Measurements from ENCODE around the gene HLA-DPB1. TPM values are rescaled to one million over a fixed set of nuclear protein-coding genes. Genes with fewer than 3 reads are reported as not detected.
"Not testable (repeated sequence)": the region's sequence is repeated elsewhere in the genome, so short reads cannot be mapped to it uniquely, and the experiment has no call there.

Gene HLA-DPB1
- total and polyA plus RNA-seq, 7 experiments from 2014 or later, result 13.7 to 308 (median 43.3) TPM

DNA sequence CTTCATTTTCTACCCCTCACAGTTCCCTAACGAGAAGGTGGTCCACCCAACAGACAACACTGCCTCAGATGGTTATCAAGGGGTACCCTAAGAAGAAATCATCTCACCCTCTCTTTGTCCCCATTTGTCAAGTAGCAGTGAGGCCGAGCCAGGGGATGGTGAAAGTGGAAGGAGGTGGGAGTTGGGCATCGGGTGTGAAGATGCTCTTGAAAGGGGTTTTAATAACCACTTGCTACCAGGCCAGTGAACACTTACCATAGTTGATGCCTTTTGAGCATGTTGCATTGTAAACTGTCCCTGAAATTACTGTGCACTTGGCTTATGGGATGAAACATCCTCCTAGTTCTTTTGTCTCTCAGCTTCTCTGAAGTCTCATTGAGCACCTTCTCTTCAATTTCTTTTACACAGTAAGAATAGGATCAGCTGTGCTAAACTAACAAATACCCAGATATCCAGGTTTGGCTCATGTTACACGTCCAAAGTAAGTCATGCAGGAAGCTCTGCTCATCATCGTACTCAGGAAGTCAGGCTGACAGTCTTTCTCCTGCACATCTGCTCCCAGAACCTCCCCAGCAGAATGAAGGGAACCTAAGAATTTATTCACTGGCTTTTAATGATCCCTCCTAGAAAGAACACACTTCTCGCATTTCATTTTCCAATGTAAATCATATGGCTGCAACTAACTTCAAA, 13.3 kb downstream of the HLA-DPB1 start:
- H3K9me3 Mint-ChIP-seq, result no peaks in the 10 kb centered on the region
- H3K27ac ChIP-seq (ENCODE audit: low read depth, low read length), result no peak overlapping the region
- H3K4me1 ChIP-seq (ENCODE audit: control insufficient read depth in 2 of 2, insufficient read depth in 2 of 2, low read length in 2 of 2), result no peaks in the 10 kb centered on the region
- H3K27ac Mint-ChIP-seq, result peak overlapping the region in 1 of 9 donors; percentile 54
- intact Hi-C loops (cut with micrococcal nuclease), result no loop called here
- peaks cover 0 to 4% (median 0%) of the 10 kb centered on the region in 5 donors for H3K36me3 Mint-ChIP-seq
- DNase-seq, result no peak
- H3K4me3 ChIP-seq (ENCODE audit: low read length), result no peak overlapping the region
- POLR2A ChIA-PET, result interaction anchor here (1.2 kb wide), 1 partner anchor 53 kb away, joined by 3 read pairs; no protein-coding TSS in a partner anchor
- H3K4me3 Mint-ChIP-seq, result no peak overlapping the region
- peaks cover 0 to 6% (median 0%) of the 10 kb centered on the region in 7 donors for H3K4me1 Mint-ChIP-seq
- H3K36me3 ChIP-seq (ENCODE audit: control insufficient read depth in 2 of 3, insufficient read depth in 3 of 3, low read length in 3 of 3), result peaks cover 0 to 7% (median 0%) of the 10 kb centered on the region in 3 experiments
- ATAC-seq, result no peak
- no peaks in the 10 kb centered on the region for H3K27me3 ChIP-seq (ENCODE audit: control insufficient read depth in 2 of 2, insufficient read depth in 2 of 2, low read length in 2 of 2)
- H3K27me3 Mint-ChIP-seq, result peaks cover 0 to 25% (median 0%) of the 10 kb centered on the region in 5 donors
- CTCF ChIA-PET, result no interaction called here
- H3K9me3 ChIP-seq (ENCODE audit: control insufficient read depth in 2 of 3, low read length in 3 of 3), result no peaks in the 10 kb centered on the region

DNA sequence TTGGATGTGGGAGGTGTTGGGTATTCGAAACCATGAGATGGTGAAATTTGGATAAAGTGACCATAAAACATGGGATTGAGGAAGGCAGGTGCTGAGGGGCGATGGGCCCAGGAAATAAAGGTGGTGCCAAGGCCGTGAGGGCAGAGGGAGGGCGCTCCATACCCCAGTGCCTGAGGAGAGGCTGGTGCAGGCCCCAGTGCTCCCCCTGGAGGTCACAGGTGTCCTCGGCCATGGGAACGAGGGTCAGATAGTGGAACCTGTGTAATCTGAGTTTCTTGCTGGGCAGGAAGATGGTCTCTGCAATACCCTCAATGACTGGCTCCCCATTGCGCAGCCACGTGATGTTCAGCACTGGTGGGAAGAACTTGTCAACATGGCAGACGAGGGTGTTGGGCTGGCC, 16.2 kb downstream of the HLA-DPB1 start:
- Mint-ChIP-seq H3K27me3 (peaks cover 12 to 32% (median 18%) of the 10 kb centered on the region in 5 donors), H3K4me3 (no peak overlapping the region), H3K27ac (no peak overlapping the region), H3K9me3 (peaks cover 0 to 12% (median 0%) of the 10 kb centered on the region in 11 donors), H3K36me3 (peaks cover 0 to 6% (median 0%) of the 10 kb centered on the region in 5 donors), H3K4me1 (peaks cover 0 to 5% (median 0%) of the 10 kb centered on the region in 7 donors)
- Histone ChIP-seq H3K9me3 (ENCODE audit: control insufficient read depth in 2 of 3, low read length in 3 of 3) (no peaks in the 10 kb centered on the region), H3K27me3 (ENCODE audit: control insufficient read depth in 2 of 2, insufficient read depth in 2 of 2, low read length in 2 of 2) (no peaks in the 10 kb centered on the region), H3K27ac (ENCODE audit: low read depth, low read length) (no peak overlapping the region), H3K4me3 (ENCODE audit: low read length) (no peak overlapping the region), H3K4me1 (ENCODE audit: control insufficient read depth in 2 of 2, insufficient read depth in 2 of 2, low read length in 2 of 2) (no peaks in the 10 kb centered on the region), H3K36me3 (ENCODE audit: control insufficient read depth in 2 of 3, insufficient read depth in 3 of 3, low read length in 3 of 3) (peaks cover 0 to 7% (median 0%) of the 10 kb centered on the region in 3 experiments)
- DNase-seq (peak in 8 of 9 donors; percentile 13 to 55 (median 41)), ATAC-seq (peak; percentile 91)
- intact Hi-C loops (cut with micrococcal nuclease), result loop anchor here (1.0 to 2.0 kb wide), 2 partner anchors 77 to 78 kb away; no protein-coding TSS in a partner anchor
- POLR2A ChIA-PET, result no interaction called here
- CTCF ChIA-PET, result no interaction called here

DNA sequence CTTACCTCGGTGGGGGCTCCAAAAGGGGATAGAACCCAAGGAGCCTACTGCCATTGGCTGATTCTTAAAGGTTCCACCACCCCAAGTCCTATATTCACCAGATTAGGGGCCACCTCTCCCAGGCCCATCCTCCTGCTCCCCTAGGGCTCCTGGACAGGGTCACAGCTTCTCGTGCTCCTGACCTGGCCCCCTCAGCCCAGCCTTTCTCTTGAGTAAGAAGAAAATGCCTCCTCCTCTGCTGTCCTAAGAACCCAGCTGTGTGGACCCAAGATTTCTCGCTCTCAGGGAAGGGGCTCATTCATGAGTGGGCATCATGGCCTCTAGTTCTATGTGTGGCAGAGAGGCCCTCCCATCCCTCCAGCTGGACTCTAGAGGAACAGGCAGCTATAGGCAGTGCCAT, 16.6 kb downstream of the HLA-DPB1 start:
- H3K9me3 ChIP-seq (ENCODE audit: control insufficient read depth in 2 of 3, low read length in 3 of 3), result peaks cover 0 to 3% (median 0%) of the 10 kb centered on the region in 3 experiments
- H3K27me3 ChIP-seq (ENCODE audit: control insufficient read depth in 2 of 2, insufficient read depth in 2 of 2, low read length in 2 of 2), result peaks cover 0 to 3% of the 10 kb centered on the region in 2 donors
- H3K27ac ChIP-seq (ENCODE audit: low read depth, low read length), result no peak overlapping the region
- no peak overlapping the region for H3K4me3 Mint-ChIP-seq
- peaks cover 0 to 7% (median 0%) of the 10 kb centered on the region in 3 experiments for H3K36me3 ChIP-seq (ENCODE audit: control insufficient read depth in 2 of 3, insufficient read depth in 3 of 3, low read length in 3 of 3)
- POLR2A ChIA-PET, result no interaction called here
- intact Hi-C loops (cut with micrococcal nuclease), result loop anchor here (1.0 to 2.0 kb wide), 2 partner anchors 78 kb away; no protein-coding TSS in a partner anchor
- no peaks in the 10 kb centered on the region for H3K4me1 ChIP-seq (ENCODE audit: control insufficient read depth in 2 of 2, insufficient read depth in 2 of 2, low read length in 2 of 2)
- ATAC-seq, result no peak
- peaks cover 0 to 17% (median 1%) of the 10 kb centered on the region in 11 donors for H3K9me3 Mint-ChIP-seq
- H3K27ac Mint-ChIP-seq, result no peak overlapping the region
- no peak overlapping the region for H3K4me3 ChIP-seq (ENCODE audit: low read length)
- CTCF ChIA-PET, result interaction anchor here (0.6 kb wide), 1 partner anchor 98 kb away, joined by 3 read pairs; no protein-coding TSS in a partner anchor
- DNase-seq, result no peak
- H3K27me3 Mint-ChIP-seq, result peaks cover 13 to 33% (median 21%) of the 10 kb centered on the region in 5 donors
- H3K36me3 Mint-ChIP-seq, result peaks cover 0 to 8% (median 2%) of the 10 kb centered on the region in 5 donors
- H3K4me1 Mint-ChIP-seq, result peaks cover 0 to 5% (median 0%) of the 10 kb centered on the region in 7 donors

DNA sequence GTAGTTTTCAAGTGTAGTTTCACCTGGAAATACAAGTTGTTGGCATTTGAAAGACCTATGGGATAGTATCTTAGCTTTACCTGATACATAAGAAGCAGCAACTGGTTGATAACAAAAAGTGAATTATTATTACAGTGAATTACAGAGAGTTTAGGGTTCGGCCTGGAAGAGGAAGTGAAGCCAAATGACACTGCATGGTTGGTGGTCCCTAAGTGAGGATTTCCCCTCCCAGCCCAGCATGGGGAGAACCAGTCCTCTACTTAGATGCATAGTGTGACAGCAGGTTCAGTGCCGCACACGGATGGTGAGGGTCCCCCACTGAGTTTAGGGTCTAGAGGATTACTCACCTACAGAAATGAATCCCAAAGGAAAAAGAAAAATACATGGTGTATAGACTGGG, 18.1 kb downstream of the HLA-DPB1 start:
- Histone ChIP-seq H3K4me1 (ENCODE audit: control insufficient read depth in 2 of 2, insufficient read depth in 2 of 2, low read length in 2 of 2) (no peaks in the 10 kb centered on the region), H3K9me3 (ENCODE audit: control insufficient read depth in 2 of 3, low read length in 3 of 3) (peaks cover 0 to 4% (median 0%) of the 10 kb centered on the region in 3 experiments), H3K36me3 (ENCODE audit: control insufficient read depth in 2 of 3, insufficient read depth in 3 of 3, low read length in 3 of 3) (no peaks in the 10 kb centered on the region), H3K4me3 (ENCODE audit: low read length) (no peak overlapping the region), H3K27ac (ENCODE audit: low read depth, low read length) (no peak overlapping the region), H3K27me3 (ENCODE audit: control insufficient read depth in 2 of 2, insufficient read depth in 2 of 2, low read length in 2 of 2) (peaks cover 0 to 4% of the 10 kb centered on the region in 2 donors)
- ChIA-PET POLR2A (no interaction called here), CTCF (no interaction called here)
- peaks cover 2 to 20% (median 10%) of the 10 kb centered on the region in 5 donors for H3K36me3 Mint-ChIP-seq
- peaks cover 0 to 31% (median 14%) of the 10 kb centered on the region in 11 donors for H3K9me3 Mint-ChIP-seq
- no peak overlapping the region for H3K27ac Mint-ChIP-seq
- no peak for DNase-seq
- peaks cover 0 to 5% (median 0%) of the 10 kb centered on the region in 7 donors for H3K4me1 Mint-ChIP-seq
- H3K4me3 Mint-ChIP-seq, result no peak overlapping the region
- peaks cover 23 to 41% (median 28%) of the 10 kb centered on the region in 5 donors for H3K27me3 Mint-ChIP-seq
- ATAC-seq, result no peak
- intact Hi-C loops (cut with micrococcal nuclease), result loop anchor here in 1 of 2 donors (2.0 kb wide), 1 partner anchor 79 kb away; no protein-coding TSS in a partner anchor

DNA sequence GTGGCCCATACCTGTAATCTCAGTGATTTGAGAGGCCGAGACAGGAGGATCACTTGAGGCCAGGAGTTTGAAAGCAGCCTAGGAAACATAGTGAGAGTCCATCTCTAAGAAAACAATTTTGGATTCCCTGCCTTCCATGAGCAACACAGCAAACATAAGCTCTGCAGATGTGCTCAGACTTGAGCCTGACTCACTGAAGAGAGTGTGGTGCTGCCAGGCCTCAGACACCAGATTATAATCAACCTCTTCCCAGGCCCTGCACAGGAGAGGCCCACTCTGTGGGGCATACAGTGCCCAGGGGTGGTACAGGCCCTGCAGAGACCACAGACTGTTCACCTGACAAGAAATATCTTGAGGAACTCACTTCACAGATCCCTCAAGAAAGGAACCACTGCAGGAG, 19.9 kb downstream of the HLA-DPB1 start:
- H3K36me3 ChIP-seq (ENCODE audit: control insufficient read depth in 2 of 3, insufficient read depth in 3 of 3, low read length in 3 of 3), result no peaks in the 10 kb centered on the region
- ChIA-PET POLR2A (no interaction called here), CTCF (interaction anchor here (0.6 kb wide), 1 partner anchor 1292 kb away, joined by 3 read pairs; no protein-coding TSS in a partner anchor)
- H3K9me3 ChIP-seq (ENCODE audit: control insufficient read depth in 2 of 3, low read length in 3 of 3), result peaks cover 0 to 6% (median 0%) of the 10 kb centered on the region in 3 experiments
- no peak overlapping the region for H3K4me3 Mint-ChIP-seq
- no peaks in the 10 kb centered on the region for H3K4me1 ChIP-seq (ENCODE audit: control insufficient read depth in 2 of 2, insufficient read depth in 2 of 2, low read length in 2 of 2)
- H3K27ac Mint-ChIP-seq, result no peak overlapping the region
- H3K4me3 ChIP-seq (ENCODE audit: low read length), result no peak overlapping the region
- peaks cover 9 to 50% (median 30%) of the 10 kb centered on the region in 11 donors for H3K9me3 Mint-ChIP-seq
- no peak overlapping the region for H3K27ac ChIP-seq (ENCODE audit: low read depth, low read length)
- ATAC-seq (no peak), DNase-seq (no peak)
- peaks cover 0 to 4% of the 10 kb centered on the region in 2 donors for H3K27me3 ChIP-seq (ENCODE audit: control insufficient read depth in 2 of 2, insufficient read depth in 2 of 2, low read length in 2 of 2)
- intact Hi-C loops (cut with micrococcal nuclease), result no loop called here
- H3K27me3 Mint-ChIP-seq, result peaks cover 26 to 49% (median 28%) of the 10 kb centered on the region in 5 donors
- peaks cover 4 to 27% (median 13%) of the 10 kb centered on the region in 5 donors for H3K36me3 Mint-ChIP-seq
- H3K4me1 Mint-ChIP-seq, result peaks cover 0 to 5% (median 0%) of the 10 kb centered on the region in 7 donors

- POLR2A ChIA-PET; H3K27me3 ChIP-seq (ENCODE audit: control insufficient read depth in 2 of 2, insufficient read depth in 2 of 2, low read length in 2 of 2); H3K4me1 Mint-ChIP-seq; H3K27ac ChIP-seq (ENCODE audit: low read depth, low read length); H3K4me3 Mint-ChIP-seq; H3K4me3 ChIP-seq (ENCODE audit: low read length); intact Hi-C loops (cut with micrococcal nuclease); DNase-seq; H3K36me3 ChIP-seq (ENCODE audit: control insufficient read depth in 2 of 3, insufficient read depth in 3 of 3, low read length in 3 of 3); H3K4me1 ChIP-seq (ENCODE audit: control insufficient read depth in 2 of 2, insufficient read depth in 2 of 2, low read length in 2 of 2); ATAC-seq: not testable (repeated sequence)
- CTCF ChIA-PET, result interaction anchor here (0.5 kb wide), 1 partner anchor 257 kb away, joined by 3 read pairs; no protein-coding TSS in a partner anchor
- Mint-ChIP-seq H3K27ac (peak overlapping the region in 1 of 9 donors; percentile 11), H3K36me3 (peaks cover 0 to 31% (median 13%) of the 10 kb centered on the region in 5 donors), H3K9me3 (peaks cover 13 to 62% (median 45%) of the 10 kb centered on the region in 11 donors), H3K27me3 (peaks cover 23 to 62% (median 32%) of the 10 kb centered on the region in 5 donors)
- peaks cover 0 to 12% (median 0%) of the 10 kb centered on the region in 3 experiments for H3K9me3 ChIP-seq (ENCODE audit: control insufficient read depth in 2 of 3, low read length in 3 of 3)
These were observed 25.4 kb downstream of the HLA-DPB1 start for GRCh38 chr6:33101121-33101737.

All from naive thymus-derived CD4-positive, alpha-beta T cell (primary cell).